ENCODE results near the gene CDC45. TPM values are rescaled to one million over a fixed set of nuclear protein-coding genes. Genes with fewer than 3 reads are reported as not detected.
A peak's percentile ranks its signal among the peaks of the same experiment; 100 is the strongest.

CDC45 gene
- total RNA-seq, 8 experiments from 2014 or later, result 0.60 to 28.7 (median 1.2) TPM

- H3K4me1 ChIP-seq (replicated peaks in 1 of 2), result no peaks in the 10 kb centered on the region
- no peak overlapping the region for H3K4me3 ChIP-seq
- in situ Hi-C loops (cut with MboI; ENCODE audit: low pct_unique_long_range_greater_than_20kb in 2 of 9, low sequenced_read_pairs in 9 of 9, unreplicated experiment in 9 of 9), result no loop called here
- 91 to 100% (median 98%) methylated on average over 1 to 4 of the region's 6 CpGs; no CpG with 5 or more reads in 6 of the 10 experiments for WGBS, 10 experiments
- ATAC-seq (replicated peaks in 6 of 8), result no peak
- H3K27ac ChIP-seq, result no peak overlapping the region
Measured at GRCh38 chr22:19494676-19495173, 15.0 kb downstream of the CDC45 start.

GRCh38 chr22:19495562-19496323 is 16.0 kb downstream of the CDC45 start:
- H3K27ac ChIP-seq, result no peak overlapping the region
- ATAC-seq (replicated peaks in 6 of 8), result peak in 3 of 8 experiments; percentile 33 to 56 (median 44)

GRCh38 chr22:19496324-19496630 is 16.6 kb downstream of the CDC45 start:
- 87 to 100% (median 97%) methylated on average over 1 to 3 of the region's 3 CpGs; no CpG with 5 or more reads in 2 of the 10 experiments for WGBS, 10 experiments
- in situ Hi-C loops (cut with MboI; ENCODE audit: low pct_unique_long_range_greater_than_20kb in 2 of 9, low sequenced_read_pairs in 9 of 9, unreplicated experiment in 9 of 9), result no loop called here
- H3K27ac ChIP-seq, result no peak overlapping the region
- no peak overlapping the region for H3K4me3 ChIP-seq
- no peak for ATAC-seq (replicated peaks in 6 of 8)
- H3K4me1 ChIP-seq (replicated peaks in 1 of 2), result no peaks in the 10 kb centered on the region

More at GRCh38 chr22:19495562-19496323, 16.0 kb downstream of the CDC45 start:
- 71 to 94% (median 85%) methylated on average over 2 to 5 of the region's 5 CpGs; no CpG with 5 or more reads in 1 of the 10 experiments for WGBS, 10 experiments
- Histone ChIP-seq H3K4me3 (no peak overlapping the region), H3K4me1 (replicated peaks in 1 of 2) (no peaks in the 10 kb centered on the region)
- in situ Hi-C loops (cut with MboI; ENCODE audit: low pct_unique_long_range_greater_than_20kb in 2 of 9, low sequenced_read_pairs in 9 of 9, unreplicated experiment in 9 of 9), result no loop called here

DNA sequence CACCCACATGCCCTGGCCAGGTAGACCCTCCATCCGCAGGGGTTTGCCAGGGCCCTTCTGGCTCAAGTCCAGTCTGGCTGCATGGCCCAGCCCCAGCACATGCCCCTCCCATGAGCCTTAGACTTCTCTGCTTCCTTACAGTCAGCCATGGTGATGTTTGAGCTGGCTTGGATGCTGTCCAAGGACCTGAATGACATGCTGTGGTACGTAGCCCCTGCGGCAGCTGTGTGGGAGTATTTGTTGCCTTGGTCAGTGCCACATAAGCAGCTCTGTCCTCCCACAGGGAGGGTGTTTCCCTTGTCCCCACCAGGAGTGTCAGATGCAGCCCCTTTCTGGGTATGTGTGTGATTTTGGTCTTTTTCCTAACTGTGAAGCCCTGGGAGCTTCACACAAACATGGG is 17.5 kb downstream of the CDC45 start:
- 80 to 87% (median 83%) methylated on average over 1 to 2 of the region's 3 CpGs; no CpG with 5 or more reads in 6 of the 10 experiments for WGBS, 10 experiments
- Histone ChIP-seq H3K4me1 (replicated peaks in 1 of 2) (no peaks in the 10 kb centered on the region), H3K27ac (peak overlapping the region; percentile 16 to 50), H3K4me3 (no peak overlapping the region)
- peak in 4 of 8 experiments; percentile 36 to 95 (median 52) for ATAC-seq (replicated peaks in 6 of 8)
- in situ Hi-C loops (cut with MboI; ENCODE audit: low pct_unique_long_range_greater_than_20kb in 2 of 9, low sequenced_read_pairs in 9 of 9, unreplicated experiment in 9 of 9), result no loop called here

DNA sequence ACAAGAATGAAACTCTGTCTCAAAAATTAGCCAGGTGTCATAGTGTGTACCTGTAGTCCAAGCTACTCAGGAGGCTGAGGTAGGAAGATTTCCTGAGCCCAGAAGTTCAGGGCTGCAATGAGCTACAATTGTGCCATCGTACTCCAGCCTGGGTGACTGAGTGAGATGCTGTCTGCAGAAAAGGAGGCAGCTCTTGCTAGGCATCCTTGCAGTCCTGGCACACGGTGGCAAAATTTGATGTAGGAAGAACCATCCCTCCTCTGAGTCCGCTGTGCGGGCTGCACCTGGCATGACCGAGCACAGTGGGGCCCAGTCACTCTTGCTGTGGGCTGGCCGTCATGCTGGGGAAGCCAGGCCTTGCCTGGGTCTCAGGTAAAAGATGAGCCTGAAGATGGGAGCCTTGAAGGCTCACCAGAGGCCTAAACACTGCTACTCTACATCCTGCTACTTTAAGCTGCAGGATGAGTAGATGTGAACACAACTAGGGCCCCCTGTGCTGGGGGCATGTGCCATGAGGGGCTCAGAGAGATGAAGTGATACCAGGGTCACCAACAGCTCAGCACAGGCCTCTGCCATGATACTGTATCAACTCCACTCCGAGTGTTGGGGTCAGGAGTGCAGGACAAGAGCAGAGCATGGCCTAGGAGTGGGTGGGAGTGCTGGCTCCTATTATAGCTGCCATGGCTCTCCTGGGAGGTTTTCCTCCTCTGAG is 18.6 kb downstream of the CDC45 start:
- H3K27ac ChIP-seq, result peak overlapping the region; percentile 8 to 46
- no peaks in the 10 kb centered on the region for H3K4me1 ChIP-seq (replicated peaks in 1 of 2)
- in situ Hi-C loops (cut with MboI; ENCODE audit: low pct_unique_long_range_greater_than_20kb in 2 of 9, low sequenced_read_pairs in 9 of 9, unreplicated experiment in 9 of 9), result no loop called here
- no peak for ATAC-seq (replicated peaks in 6 of 8)
- WGBS, 10 experiments, result 90 to 100% (median 100%) methylated on average over 1 to 4 of the region's 7 CpGs; no CpG with 5 or more reads in 6 of the 10 experiments
- H3K4me3 ChIP-seq, result no peak overlapping the region

DNA sequence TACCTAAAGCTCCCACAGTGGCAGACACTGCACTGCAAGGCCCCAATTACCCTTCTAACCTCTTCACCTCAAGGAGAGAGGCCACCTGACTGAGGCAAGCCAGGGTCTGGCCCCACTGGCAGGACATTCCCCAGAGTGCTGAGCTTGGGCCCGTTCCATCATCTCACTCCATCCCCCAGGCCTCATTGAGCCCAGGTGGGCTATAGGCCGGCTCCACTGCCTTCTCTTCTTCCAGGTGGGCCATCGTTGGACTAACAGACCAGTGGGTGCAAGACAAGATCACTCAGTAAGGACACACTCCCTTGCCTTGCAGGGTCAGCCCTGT is 19.1 kb downstream of the CDC45 start:
- Histone ChIP-seq H3K4me3 (no peak overlapping the region), H3K4me1 (replicated peaks in 1 of 2) (no peaks in the 10 kb centered on the region), H3K27ac (peak overlapping the region in 1 of 2 donors; percentile 22)
- ATAC-seq (replicated peaks in 6 of 8), result no peak
- in situ Hi-C loops (cut with MboI; ENCODE audit: low pct_unique_long_range_greater_than_20kb in 2 of 9, low sequenced_read_pairs in 9 of 9, unreplicated experiment in 9 of 9), result no loop called here
- WGBS, 10 experiments, result 94 to 100% (median 100%) methylated on average over 1 to 2 of the region's 3 CpGs; no CpG with 5 or more reads in 6 of the 10 experiments

DNA sequence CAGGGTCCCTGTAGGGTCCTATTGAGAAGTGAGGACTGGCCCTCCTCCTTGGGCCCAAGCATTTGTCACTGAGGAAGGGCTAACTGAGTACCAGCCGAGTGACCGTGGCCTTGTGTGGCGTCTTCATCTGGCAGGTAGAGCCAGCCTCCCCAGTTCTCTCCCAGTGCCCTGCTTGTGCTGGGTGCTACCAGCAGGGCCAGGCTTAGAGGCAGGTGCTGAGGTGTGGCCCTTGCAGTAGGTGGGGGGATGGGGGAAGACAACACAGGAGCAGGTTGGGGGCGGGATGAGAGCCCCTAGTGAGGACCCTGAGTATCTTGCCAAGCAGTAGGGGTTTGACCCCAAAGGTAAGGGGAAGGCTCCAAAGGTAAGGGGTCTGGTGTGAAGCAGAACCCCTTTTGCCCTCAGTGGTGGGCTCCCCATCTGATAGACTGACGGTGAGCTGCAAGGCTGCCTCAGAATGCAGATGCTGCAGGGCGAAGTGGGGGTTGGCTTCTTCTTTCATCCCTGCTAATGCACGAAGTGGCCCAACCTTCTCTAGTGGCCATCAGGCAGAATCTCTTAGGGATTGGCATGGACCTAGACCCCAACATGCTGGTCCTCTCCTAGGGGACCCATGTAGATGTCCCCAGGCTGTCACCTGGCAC is 19.6 kb downstream of the CDC45 start:
- WGBS, 10 experiments, result 95 to 100% (median 100%) methylated on average over 1 to 3 of the region's 7 CpGs; no CpG with 5 or more reads in 6 of the 10 experiments
- Histone ChIP-seq H3K4me3 (no peak overlapping the region), H3K27ac (peak overlapping the region in 1 of 2 donors; percentile 22), H3K4me1 (replicated peaks in 1 of 2) (no peaks in the 10 kb centered on the region)
- in situ Hi-C loops (cut with MboI; ENCODE audit: low pct_unique_long_range_greater_than_20kb in 2 of 9, low sequenced_read_pairs in 9 of 9, unreplicated experiment in 9 of 9), result no loop called here
- no peak for ATAC-seq (replicated peaks in 6 of 8)

GRCh38 chr22:19499880-19500242 is 20.1 kb downstream of the CDC45 start:
- no peak for ATAC-seq (replicated peaks in 6 of 8)
- WGBS, 10 experiments, result 80 to 100% (median 93%) methylated on average over 1 to 3 of the region's 4 CpGs; no CpG with 5 or more reads in 5 of the 10 experiments
- Histone ChIP-seq H3K4me1 (replicated peaks in 1 of 2) (no peaks in the 10 kb centered on the region), H3K4me3 (no peak overlapping the region), H3K27ac (no peak overlapping the region)
- in situ Hi-C loops (cut with MboI; ENCODE audit: low pct_unique_long_range_greater_than_20kb in 2 of 9, low sequenced_read_pairs in 9 of 9, unreplicated experiment in 9 of 9), result loop anchor here in 1 of 9 experiments (25.0 kb wide), 1 partner anchor 137 kb away; no protein-coding TSS in a partner anchor

GRCh38 chr22:19501897-19502447 is 22.3 kb downstream of the CDC45 start:
- in situ Hi-C loops (cut with MboI; ENCODE audit: low pct_unique_long_range_greater_than_20kb in 2 of 9, low sequenced_read_pairs in 9 of 9, unreplicated experiment in 9 of 9), result loop anchor here in 1 of 9 experiments (25.0 kb wide), 1 partner anchor 135 kb away; no protein-coding TSS in a partner anchor
- Histone ChIP-seq H3K4me1 (replicated peaks in 1 of 2) (no peaks in the 10 kb centered on the region), H3K27ac (no peak overlapping the region), H3K4me3 (no peak overlapping the region)
- 79 to 100% (median 89%) methylated on average over 1 to 3 of the region's 3 CpGs; no CpG with 5 or more reads in 1 of the 10 experiments for whole genome bisulfite sequencing, 10 experiments
- no peak for ATAC-seq (replicated peaks in 6 of 8)

- Histone ChIP-seq H3K4me3 (no peak overlapping the region), H3K27ac (no peak overlapping the region), H3K4me1 (replicated peaks in 1 of 2) (no peaks in the 10 kb centered on the region)
- WGBS, 10 experiments, result 56 to 100% (median 100%) methylated on average over 1 to 5 of the region's 7 CpGs; no CpG with 5 or more reads in 2 of the 10 experiments
- no peak for ATAC-seq (replicated peaks in 6 of 8)
- in situ Hi-C loops (cut with MboI; ENCODE audit: low pct_unique_long_range_greater_than_20kb in 2 of 9, low sequenced_read_pairs in 9 of 9, unreplicated experiment in 9 of 9), result loop anchor here in 1 of 9 experiments (25.0 kb wide), 1 partner anchor 134 kb away; no protein-coding TSS in a partner anchor
Measured at GRCh38 chr22:19503367-19503766, 23.6 kb downstream of the CDC45 start.

GRCh38 chr22:19503869-19504268 is 24.1 kb downstream of the CDC45 start:
- in situ Hi-C loops (cut with MboI; ENCODE audit: low pct_unique_long_range_greater_than_20kb in 2 of 9, low sequenced_read_pairs in 9 of 9, unreplicated experiment in 9 of 9), result loop anchor here in 1 of 9 experiments (25.0 kb wide), 1 partner anchor 133 kb away; no protein-coding TSS in a partner anchor
- H3K4me3 ChIP-seq, result no peak overlapping the region
- H3K27ac ChIP-seq, result no peak overlapping the region
- 67 to 95% (median 82%) methylated on average over 2 to 6 of the region's 9 CpGs; no CpG with 5 or more reads in 5 of the 10 experiments for WGBS, 10 experiments
- ATAC-seq (replicated peaks in 6 of 8), result peak in 1 of 8 experiments; percentile 54
- H3K4me1 ChIP-seq (replicated peaks in 1 of 2), result no peaks in the 10 kb centered on the region

GRCh38 chr22:19504900-19505734 is 25.4 kb downstream of the CDC45 start:
- in situ Hi-C loops (cut with MboI; ENCODE audit: low pct_unique_long_range_greater_than_20kb in 2 of 9, low sequenced_read_pairs in 9 of 9, unreplicated experiment in 9 of 9), result loop anchor here in 1 of 9 experiments (25.0 kb wide), 1 partner anchor 132 kb away; no protein-coding TSS in a partner anchor
- Histone ChIP-seq H3K4me1 (replicated peaks in 1 of 2) (no peaks in the 10 kb centered on the region), H3K4me3 (no peak overlapping the region), H3K27ac (peak overlapping the region in 1 of 2 donors; percentile 13)
- 85 to 100% (median 93%) methylated on average over 1 to 16 of the region's 18 CpGs; no CpG with 5 or more reads in 2 of the 10 experiments for WGBS, 10 experiments
- ATAC-seq (replicated peaks in 6 of 8), result no peak

All from motor neuron (in vitro differentiated cells).